Neural cell (in vitro differentiated cells): Measurements from ENCODE around the gene ELANE. TPM values are rescaled to one million over a fixed set of nuclear protein-coding genes. Genes with fewer than 3 reads are reported as not detected.
A peak's percentile ranks its signal among the peaks of the same experiment; 100 is the strongest.

ENCODE experiments used
- H2AFZ ChIP-seq: fragments of 200-600, 300-800 bp; sonication (generic), shearing (Covaris generic); 2 replicates; pipeline ENCODE4 v1.6.0; 2014; ENCODE audit warnings: low read depth, mild to moderate bottlenecking, antibody characterized with exemption, low read length, moderate library complexity
- H3F3A ChIP-seq: fragments of 200-600 bp; shearing (Covaris generic); 2 replicates; pipeline ENCODE4 v1.6.1; 2016; ENCODE audit warnings: mild to moderate bottlenecking, moderate library complexity, mixed read lengths, antibody characterized with exemption, low read length; ENCODE audit not compliant: insufficient read depth, poor library complexity, severe bottlenecking
- H3K27ac ChIP-seq: fragments of 200-600, 300-800 bp; sonication (generic), shearing (Covaris generic); 2 replicates; pipeline ENCODE4 v1.5.1; 2014; ENCODE audit warnings: mild to moderate bottlenecking, low read length, moderate library complexity
- H3K27me3 ChIP-seq: fragments of 300-800, 200-600 bp; sonication (generic), shearing (Covaris generic); 2 replicates; pipeline ENCODE4 v1.6.0; 2014; ENCODE audit warnings: mild to moderate bottlenecking, low read depth, low read length, moderate library complexity; ENCODE audit not compliant: insufficient read depth
- H3K36me3 ChIP-seq: fragments of 300-800, 200-600 bp; sonication (generic), shearing (Covaris generic); 2 replicates; pipeline ENCODE4 v1.5.1; 2014; ENCODE audit warnings: mild to moderate bottlenecking, antibody characterized with exemption, low read length, moderate library complexity; ENCODE audit not compliant: insufficient read depth
- H3K4me2 ChIP-seq: fragments of 300-800, 200-600 bp; sonication (generic), shearing (Covaris generic); 2 replicates; pipeline ENCODE4 v1.6.0; 2014; ENCODE audit warnings: mild to moderate bottlenecking, low read length
- H3K4me3 ChIP-seq: fragments of 300-800, 200-600 bp; sonication (generic), shearing (Covaris generic); 2 replicates; pipeline ENCODE4 v1.5.1; 2014; ENCODE audit warnings: mild to moderate bottlenecking, low read length, moderate library complexity
- H3K79me2 ChIP-seq: fragments of 200-600 bp; shearing (Covaris generic); replicated peaks from 2 replicates; pipeline ENCODE4 v1.6.0; 2014; ENCODE audit warnings: mild to moderate bottlenecking, low read length, moderate library complexity; ENCODE audit not compliant: insufficient read depth
- H3K9ac ChIP-seq: fragments of 300-800, 200-600 bp; sonication (generic), shearing (Covaris generic); 2 replicates; pipeline ENCODE4 v1.6.1; 2016; ENCODE audit warnings: mild to moderate bottlenecking, low read length, mixed read lengths
- H3K9me2 ChIP-seq: fragments of 200-600 bp; shearing (Covaris generic); 2 replicates; pipeline ENCODE4 v1.6.1; 2016; ENCODE audit warnings: mild to moderate bottlenecking, low read length, mixed read lengths; ENCODE audit not compliant: insufficient read depth
- H3K9me3 ChIP-seq: fragments of 200-600, 300-800 bp; sonication (generic), shearing (Covaris generic); 2 replicates; pipeline ENCODE4 v1.6.1; 2016; ENCODE audit warnings: mild to moderate bottlenecking, mixed run types, low read length, moderate library complexity, mixed read lengths
- H4K20me1 ChIP-seq: fragments of 200-600 bp; shearing (Covaris generic); 2 replicates; pipeline ENCODE4 v1.6.1; 2016; ENCODE audit warnings: mild to moderate bottlenecking, mixed run types; ENCODE audit not compliant: insufficient read depth
- EP300 ChIP-seq: fragments of 450-650 bp; conservative IDR thresholded peaks from 2 replicates; pipeline ENCODE4 v1.6.1; 2014; ENCODE audit warnings: antibody characterized with exemption, mild to moderate bottlenecking, moderate library complexity; ENCODE audit not compliant: poor library complexity, severe bottlenecking
- EZH2 ChIP-seq: fragments of 200-600, 300-800 bp; shearing (Covaris generic), sonication (generic); IDR thresholded peaks from 2 replicates; pipeline ENCODE4 v1.6.1; 2014; ENCODE audit warnings: antibody characterized with exemption, low read length, borderline replicate concordance, mild to moderate bottlenecking; ENCODE audit not compliant: insufficient read depth, poor library complexity, severe bottlenecking
- MXI1 ChIP-seq: fragments of 450-650 bp; conservative IDR thresholded peaks from 2 replicates; pipeline ENCODE4 v1.6.1; 2014; ENCODE audit warnings: antibody characterized with exemption, mild to moderate bottlenecking; ENCODE audit not compliant: poor library complexity, severe bottlenecking
- POLR2AphosphoS5 ChIP-seq: IDR thresholded peaks from 2 replicates; pipeline ENCODE4 v1.6.1; 2012
- RAD21 ChIP-seq: fragments of 450-650 bp; conservative IDR thresholded peaks from 2 replicates; pipeline ENCODE4 v1.6.1; 2014; ENCODE audit warnings: antibody characterized with exemption, mild to moderate bottlenecking, moderate library complexity
- SMC3 ChIP-seq: fragments of 450-650 bp; conservative IDR thresholded peaks from 2 replicates; pipeline ENCODE4 v1.6.1; 2014; ENCODE audit warnings: antibody characterized with exemption, mild to moderate bottlenecking, moderate library complexity; ENCODE audit not compliant: poor library complexity
- TAF1 ChIP-seq: IDR thresholded peaks from 2 replicates; pipeline ENCODE4 v1.6.1; 2012; ENCODE audit warnings: low read depth
- polyA plus RNA-seq: library from polyadenylated mRNA; depleted of rRNA; stranded (reverse); fragments of >200 nt; gene quantifications from 2 replicates; pipeline ENCODE4 v1.2.3, GENCODE V29; 2014
- TF ChIP-seq, protein P1 (sequence below): fragments of 450-650 bp; IDR thresholded peaks from 2 replicates; pipeline ENCODE4 v1.5.1; 2014; ENCODE audit warnings: antibody characterized with exemption, mild to moderate bottlenecking, moderate library complexity; ENCODE audit not compliant: poor library complexity, severe bottlenecking
- TF ChIP-seq, protein P2 (sequence below): IDR thresholded peaks from 2 replicates; pipeline ENCODE4 v1.6.1; 2012; ENCODE audit warnings: borderline replicate concordance

Gene ELANE
- polyA plus RNA-seq, 1 donor from 2014 or later: not detected

DNA sequence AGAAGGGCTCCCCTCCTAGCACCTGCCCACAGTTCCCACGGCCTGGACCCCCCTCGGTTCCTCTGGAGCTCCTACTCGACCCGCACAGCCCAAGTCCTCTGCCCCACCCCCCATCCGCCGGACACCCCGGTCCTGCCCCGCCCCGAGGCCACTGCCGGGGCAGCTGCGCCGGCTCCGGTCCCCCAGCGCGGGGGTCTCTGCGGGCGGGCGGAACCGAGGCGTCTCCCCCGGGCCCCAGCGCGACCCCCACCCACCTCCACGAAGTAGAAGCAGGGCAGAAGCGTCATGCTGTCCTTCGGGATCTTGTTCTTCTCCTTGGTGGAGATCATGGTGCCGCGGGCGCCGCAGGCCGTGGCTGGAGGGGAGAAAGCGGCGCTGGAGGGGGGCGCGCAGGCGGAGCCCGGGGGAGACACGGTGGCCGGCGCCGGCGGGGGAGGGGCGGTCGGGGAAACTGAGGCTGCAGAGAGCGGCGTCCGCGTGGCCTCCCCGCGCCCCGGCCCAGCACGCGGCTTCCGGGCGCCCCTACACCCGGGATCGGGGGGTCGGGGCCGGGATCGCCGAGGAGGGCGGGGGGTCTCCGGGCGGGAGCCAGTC lies 30.8 kb upstream of the ELANE start:
- peak overlapping the region; percentile 75 for H3K4me3 ChIP-seq
- no peaks in the 10 kb centered on the region for H3K36me3 ChIP-seq
- no peaks in the 10 kb centered on the region for H3K9me2 ChIP-seq
- no peaks in the 10 kb centered on the region for H4K20me1 ChIP-seq
- no peak overlapping the region for H3K4me2 ChIP-seq
- TF ChIP-seq RAD21: no peak
- peak; percentile 54 for TF ChIP-seq MXI1
- TF ChIP-seq SMC3: no peak
- no peak for TF ChIP-seq EZH2
- TF ChIP-seq, protein P1, sequence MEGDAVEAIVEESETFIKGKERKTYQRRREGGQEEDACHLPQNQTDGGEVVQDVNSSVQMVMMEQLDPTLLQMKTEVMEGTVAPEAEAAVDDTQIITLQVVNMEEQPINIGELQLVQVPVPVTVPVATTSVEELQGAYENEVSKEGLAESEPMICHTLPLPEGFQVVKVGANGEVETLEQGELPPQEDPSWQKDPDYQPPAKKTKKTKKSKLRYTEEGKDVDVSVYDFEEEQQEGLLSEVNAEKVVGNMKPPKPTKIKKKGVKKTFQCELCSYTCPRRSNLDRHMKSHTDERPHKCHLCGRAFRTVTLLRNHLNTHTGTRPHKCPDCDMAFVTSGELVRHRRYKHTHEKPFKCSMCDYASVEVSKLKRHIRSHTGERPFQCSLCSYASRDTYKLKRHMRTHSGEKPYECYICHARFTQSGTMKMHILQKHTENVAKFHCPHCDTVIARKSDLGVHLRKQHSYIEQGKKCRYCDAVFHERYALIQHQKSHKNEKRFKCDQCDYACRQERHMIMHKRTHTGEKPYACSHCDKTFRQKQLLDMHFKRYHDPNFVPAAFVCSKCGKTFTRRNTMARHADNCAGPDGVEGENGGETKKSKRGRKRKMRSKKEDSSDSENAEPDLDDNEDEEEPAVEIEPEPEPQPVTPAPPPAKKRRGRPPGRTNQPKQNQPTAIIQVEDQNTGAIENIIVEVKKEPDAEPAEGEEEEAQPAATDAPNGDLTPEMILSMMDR: no peak
- no peak for TF ChIP-seq TAF1
- TF ChIP-seq POLR2AphosphoS5: no peak
- TF ChIP-seq, protein P2, sequence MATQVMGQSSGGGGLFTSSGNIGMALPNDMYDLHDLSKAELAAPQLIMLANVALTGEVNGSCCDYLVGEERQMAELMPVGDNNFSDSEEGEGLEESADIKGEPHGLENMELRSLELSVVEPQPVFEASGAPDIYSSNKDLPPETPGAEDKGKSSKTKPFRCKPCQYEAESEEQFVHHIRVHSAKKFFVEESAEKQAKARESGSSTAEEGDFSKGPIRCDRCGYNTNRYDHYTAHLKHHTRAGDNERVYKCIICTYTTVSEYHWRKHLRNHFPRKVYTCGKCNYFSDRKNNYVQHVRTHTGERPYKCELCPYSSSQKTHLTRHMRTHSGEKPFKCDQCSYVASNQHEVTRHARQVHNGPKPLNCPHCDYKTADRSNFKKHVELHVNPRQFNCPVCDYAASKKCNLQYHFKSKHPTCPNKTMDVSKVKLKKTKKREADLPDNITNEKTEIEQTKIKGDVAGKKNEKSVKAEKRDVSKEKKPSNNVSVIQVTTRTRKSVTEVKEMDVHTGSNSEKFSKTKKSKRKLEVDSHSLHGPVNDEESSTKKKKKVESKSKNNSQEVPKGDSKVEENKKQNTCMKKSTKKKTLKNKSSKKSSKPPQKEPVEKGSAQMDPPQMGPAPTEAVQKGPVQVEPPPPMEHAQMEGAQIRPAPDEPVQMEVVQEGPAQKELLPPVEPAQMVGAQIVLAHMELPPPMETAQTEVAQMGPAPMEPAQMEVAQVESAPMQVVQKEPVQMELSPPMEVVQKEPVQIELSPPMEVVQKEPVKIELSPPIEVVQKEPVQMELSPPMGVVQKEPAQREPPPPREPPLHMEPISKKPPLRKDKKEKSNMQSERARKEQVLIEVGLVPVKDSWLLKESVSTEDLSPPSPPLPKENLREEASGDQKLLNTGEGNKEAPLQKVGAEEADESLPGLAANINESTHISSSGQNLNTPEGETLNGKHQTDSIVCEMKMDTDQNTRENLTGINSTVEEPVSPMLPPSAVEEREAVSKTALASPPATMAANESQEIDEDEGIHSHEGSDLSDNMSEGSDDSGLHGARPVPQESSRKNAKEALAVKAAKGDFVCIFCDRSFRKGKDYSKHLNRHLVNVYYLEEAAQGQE: peak; percentile 13
- TF ChIP-seq EP300: no peak
- H3K79me2 ChIP-seq: peaks cover 42% of the 10 kb centered on the region
- peak overlapping the region; percentile 90 for H3K27ac ChIP-seq
- no peaks in the 10 kb centered on the region for H3K27me3 ChIP-seq
- peak overlapping the region; percentile 88 for H3K9ac ChIP-seq
- H2AFZ ChIP-seq: peak overlapping the region; percentile 27
- no peaks in the 10 kb centered on the region for H3K9me3 ChIP-seq
- H3F3A ChIP-seq: no peaks in the 10 kb centered on the region

DNA sequence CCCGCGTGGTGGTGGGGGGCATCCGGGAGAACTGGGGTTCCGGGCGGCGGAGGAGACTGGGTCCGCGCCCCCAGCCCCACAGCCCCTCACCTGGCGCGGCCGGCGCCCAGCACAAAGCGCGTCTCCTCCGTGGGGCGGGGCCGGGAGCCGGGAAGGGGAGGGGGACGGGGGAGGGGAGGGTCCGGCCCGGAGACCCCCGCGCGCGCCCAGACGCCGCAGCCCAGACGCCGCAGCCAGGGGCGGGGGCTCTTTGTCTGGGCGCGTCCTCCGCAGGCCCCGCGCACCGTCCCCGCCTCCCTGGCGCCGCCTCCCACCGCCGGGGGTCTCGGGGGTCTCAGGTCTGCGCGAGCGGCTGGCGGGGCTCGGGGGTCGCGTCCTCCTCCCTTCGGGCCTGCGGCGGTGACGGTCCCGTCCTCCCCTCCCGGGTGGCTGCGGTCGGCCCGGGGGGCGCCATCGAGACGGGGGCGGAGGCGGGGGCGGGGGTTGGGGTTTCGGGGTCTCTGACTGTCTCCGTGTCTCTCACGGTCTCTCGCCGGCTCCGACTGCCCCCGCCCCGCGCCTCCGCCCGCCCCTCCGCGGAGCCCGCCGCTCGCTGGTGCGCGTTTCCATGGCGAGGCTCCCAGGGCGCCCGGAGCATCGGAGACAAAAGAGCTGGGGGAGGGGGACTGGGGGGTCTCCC lies 30.1 kb upstream of the ELANE start, which contains the start of gene PLPPR3:
PLPPR3 (minus strand) TSS at position 131 of the 679 bp plus-strand sequence. CDS start 396 bp downstream, outside the sequence.
- H3K9me2 ChIP-seq: no peaks in the 10 kb centered on the region
- no peaks in the 10 kb centered on the region for H3K27me3 ChIP-seq
- H3F3A ChIP-seq: no peaks in the 10 kb centered on the region
- no peaks in the 10 kb centered on the region for H3K9me3 ChIP-seq
- peak within 1 kb of the TSS; percentile 27 for H2AFZ ChIP-seq
- peak within 1 kb of the TSS; percentile 75 for H3K4me3 ChIP-seq
- TF ChIP-seq, protein P1: no peak
- TF ChIP-seq POLR2AphosphoS5 (peak; percentile 40), EZH2 (no peak), MXI1 (no peak), EP300 (no peak), SMC3 (no peak), TAF1 (no peak)
- TF ChIP-seq, protein P2: no peak
- H3K4me2 ChIP-seq: no peak within 1 kb of the TSS
- no peaks in the 10 kb centered on the region for H4K20me1 ChIP-seq
- peak within 1 kb of the TSS; percentile 88 for H3K9ac ChIP-seq
- H3K36me3 ChIP-seq: no peaks in the 10 kb centered on the region
- peak within 1 kb of the TSS; percentile 90 for H3K27ac ChIP-seq
- H3K79me2 ChIP-seq: peaks cover 42% of the 10 kb centered on the region
